ENCODE data around the gene SPNS2.

DNA sequence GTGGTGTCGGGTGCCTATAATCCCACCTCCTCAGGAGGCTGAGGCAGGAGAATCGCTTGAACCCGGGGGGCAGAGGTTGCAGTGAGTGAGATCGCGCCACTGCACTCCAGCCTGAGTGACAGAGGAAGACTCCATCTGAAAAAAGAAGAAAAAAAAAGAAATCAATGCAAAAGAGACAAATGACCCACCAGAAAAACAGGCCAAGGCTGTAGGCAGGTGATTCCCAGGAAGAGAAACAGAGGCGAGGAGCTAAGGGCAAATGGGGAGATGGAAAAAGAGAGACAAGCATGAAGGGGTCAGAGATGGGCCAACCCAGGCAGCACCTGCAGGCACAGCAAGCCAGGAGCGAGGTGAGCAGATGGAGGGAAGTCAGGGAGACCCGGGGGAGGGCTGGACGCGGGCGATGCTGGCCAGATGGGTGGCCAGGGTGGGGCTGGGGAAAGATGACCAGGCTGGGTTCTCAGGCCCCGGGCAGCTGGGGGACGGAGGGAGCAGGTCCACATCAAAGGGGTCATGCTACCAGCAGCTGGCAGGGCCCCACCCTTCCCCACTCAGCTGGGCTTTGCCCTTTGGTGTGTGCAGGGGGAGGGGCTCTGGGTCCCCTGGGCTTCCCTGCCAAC, 31.0 kb downstream of the SPNS2 start:
- TF ChIP-seq, protein P1, sequence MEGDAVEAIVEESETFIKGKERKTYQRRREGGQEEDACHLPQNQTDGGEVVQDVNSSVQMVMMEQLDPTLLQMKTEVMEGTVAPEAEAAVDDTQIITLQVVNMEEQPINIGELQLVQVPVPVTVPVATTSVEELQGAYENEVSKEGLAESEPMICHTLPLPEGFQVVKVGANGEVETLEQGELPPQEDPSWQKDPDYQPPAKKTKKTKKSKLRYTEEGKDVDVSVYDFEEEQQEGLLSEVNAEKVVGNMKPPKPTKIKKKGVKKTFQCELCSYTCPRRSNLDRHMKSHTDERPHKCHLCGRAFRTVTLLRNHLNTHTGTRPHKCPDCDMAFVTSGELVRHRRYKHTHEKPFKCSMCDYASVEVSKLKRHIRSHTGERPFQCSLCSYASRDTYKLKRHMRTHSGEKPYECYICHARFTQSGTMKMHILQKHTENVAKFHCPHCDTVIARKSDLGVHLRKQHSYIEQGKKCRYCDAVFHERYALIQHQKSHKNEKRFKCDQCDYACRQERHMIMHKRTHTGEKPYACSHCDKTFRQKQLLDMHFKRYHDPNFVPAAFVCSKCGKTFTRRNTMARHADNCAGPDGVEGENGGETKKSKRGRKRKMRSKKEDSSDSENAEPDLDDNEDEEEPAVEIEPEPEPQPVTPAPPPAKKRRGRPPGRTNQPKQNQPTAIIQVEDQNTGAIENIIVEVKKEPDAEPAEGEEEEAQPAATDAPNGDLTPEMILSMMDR (IDR thresholded peaks at IDR 0.05): no peak
- TF ChIP-seq POLR2A (IDR thresholded peaks at IDR 0.05): no peak
- no peak for TF ChIP-seq EP300 (IDR thresholded peaks at IDR 0.05)

Measured in tibial nerve (tissue), 4 donors.